Suprapubic skin (tissue), 4 donors: ENCODE measurements around the gene EML1. TPM values are rescaled to one million over a fixed set of nuclear protein-coding genes. Genes with fewer than 3 reads are reported as not detected.

ENCODE experiments used
- DNase-seq, 2 donors: peaks; one replicate each; pipeline ENCODE4 v3.0.0-alpha.2; 2019; ENCODE audit warnings: low spot score in 2 of 2
- H3K27ac ChIP-seq: fragments of 200-600 bp; sonication (generic); one replicate; pipeline ENCODE4 v1.5.1; 2019
- H3K27me3 ChIP-seq: fragments of 200-600 bp; sonication (generic); one replicate; pipeline ENCODE4 v1.5.1; 2019
- H3K36me3 ChIP-seq: fragments of 200-600 bp; sonication (generic); one replicate; pipeline ENCODE4 v1.5.1; 2019
- H3K4me1 ChIP-seq: fragments of 200-600 bp; sonication (generic); one replicate; pipeline ENCODE4 v1.5.1; 2019
- H3K4me3 ChIP-seq: fragments of 200-600 bp; sonication (generic); one replicate; pipeline ENCODE4 v1.5.1; 2019; ENCODE audit warnings: mild to moderate bottlenecking
- H3K9me3 ChIP-seq: fragments of 200-600 bp; sonication (generic); one replicate; pipeline ENCODE4 v1.5.1; 2019
- CTCF ChIP-seq, 2 donors: fragments of 200-600 bp in 1 of 2; fragments of 450-650 bp in 1 of 2; sonication (generic) in 1 of 2; IDR thresholded peaks; one replicate each; pipeline ENCODE4 v1.5.1; 2016 to 2019; ENCODE audit warnings: antibody characterized with exemption in 2 of 2, mild to moderate bottlenecking in 1 of 2, moderate library complexity in 1 of 2
- EP300 ChIP-seq: sonication (generic); formaldehyde crosslinking; IDR thresholded peaks from one replicate; pipeline ENCODE4 v1.6.1; 2017; ENCODE audit warnings: antibody characterized with exemption
- POLR2A ChIP-seq, 2 donors: fragments of 450-650 bp; IDR thresholded peaks; one replicate each; pipeline ENCODE4 v1.6.1; 2017; ENCODE audit warnings: antibody characterized with exemption in 2 of 2, mild to moderate bottlenecking in 2 of 2, moderate library complexity in 2 of 2
- POLR2AphosphoS5 ChIP-seq, 3 donors: sonication (generic); formaldehyde crosslinking; IDR thresholded peaks; one replicate each; pipeline ENCODE4 v1.6.1; 2017; ENCODE audit warnings: antibody characterized with exemption in 3 of 3
- WGBS: methylation state at CpG from one replicate; pipeline ENCODE4 v1.1.5; 2018; 5-methylcytosine and 5-hydroxymethylcytosine counted together
- total RNA-seq, 4 donors: library from RNA; depleted of rRNA; stranded (reverse); fragments of >200 nt; gene quantifications; one replicate each; pipeline ENCODE4 v1.1.0, GENCODE V29; 2016

EML1 gene
- total RNA-seq, 4 donors from 2014 or later, result 9.6 to 17.6 (median 15.4) TPM

DNA sequence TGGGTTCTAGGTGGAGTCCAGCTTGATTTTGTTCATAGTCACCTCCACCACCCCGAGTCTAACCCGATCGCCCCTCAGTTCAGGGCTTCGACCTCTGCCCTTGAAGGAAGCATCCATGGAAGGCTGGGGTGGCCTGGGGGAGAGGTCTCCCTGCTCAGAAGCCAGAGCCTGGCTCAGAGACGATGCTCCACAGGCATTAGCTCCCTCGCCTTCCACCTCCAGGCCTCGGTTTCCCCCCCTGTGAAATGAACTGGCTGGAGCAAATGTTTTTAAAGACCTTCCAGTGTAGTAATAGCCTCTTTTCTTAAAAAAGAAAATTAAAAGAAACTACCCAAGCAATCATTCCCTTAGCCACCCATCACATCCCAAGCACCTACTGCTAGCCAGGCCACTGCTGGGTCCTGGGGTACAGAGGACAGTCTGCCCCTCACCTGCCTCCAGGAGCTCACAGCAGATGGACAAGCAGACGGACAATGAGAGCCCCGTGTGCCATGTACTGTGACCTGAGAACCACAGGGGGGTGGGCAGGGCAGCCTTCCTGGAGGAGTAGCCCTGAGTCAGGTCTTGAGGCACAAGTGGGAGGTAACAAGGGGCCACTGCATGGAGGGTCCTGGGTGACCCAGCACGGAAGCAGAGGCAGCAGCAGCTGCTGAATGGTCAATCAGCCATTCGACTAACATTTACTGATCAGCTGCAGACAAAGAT lies 42.3 kb upstream of the EML1 start:
- H3K27me3 ChIP-seq, result peaks cover 19% of the 10 kb centered on the region
- H3K27ac ChIP-seq, result no peak overlapping the region
- no peak for TF ChIP-seq EP300
- no peaks in the 10 kb centered on the region for H3K36me3 ChIP-seq
- H3K9me3 ChIP-seq, result no peaks in the 10 kb centered on the region
- H3K4me3 ChIP-seq, result no peak overlapping the region
- no peak for DNase-seq
- peaks cover 66% of the 10 kb centered on the region for H3K4me1 ChIP-seq
- 91% methylated on average over 9 of the region's 11 CpGs for WGBS

- Histone ChIP-seq H3K4me3 (no peak overlapping the region), H3K27me3 (peaks cover 19% of the 10 kb centered on the region), H3K27ac (no peak overlapping the region), H3K4me1 (peaks cover 66% of the 10 kb centered on the region), H3K9me3 (no peaks in the 10 kb centered on the region), H3K36me3 (no peaks in the 10 kb centered on the region)
- no peak for DNase-seq
- 70% methylated on average over 22 of the region's 25 CpGs for WGBS
- no peak for TF ChIP-seq CTCF (IDR thresholded peaks at IDR 0.05)
- TF ChIP-seq POLR2AphosphoS5 (IDR thresholded peaks at IDR 0.05), result no peak
- TF ChIP-seq POLR2A (IDR thresholded peaks at IDR 0.05), result no peak
- no peak for TF ChIP-seq EP300
These were observed 41.4 kb upstream of the EML1 start for GRCh38 chr14:99751539-99752485.

DNA sequence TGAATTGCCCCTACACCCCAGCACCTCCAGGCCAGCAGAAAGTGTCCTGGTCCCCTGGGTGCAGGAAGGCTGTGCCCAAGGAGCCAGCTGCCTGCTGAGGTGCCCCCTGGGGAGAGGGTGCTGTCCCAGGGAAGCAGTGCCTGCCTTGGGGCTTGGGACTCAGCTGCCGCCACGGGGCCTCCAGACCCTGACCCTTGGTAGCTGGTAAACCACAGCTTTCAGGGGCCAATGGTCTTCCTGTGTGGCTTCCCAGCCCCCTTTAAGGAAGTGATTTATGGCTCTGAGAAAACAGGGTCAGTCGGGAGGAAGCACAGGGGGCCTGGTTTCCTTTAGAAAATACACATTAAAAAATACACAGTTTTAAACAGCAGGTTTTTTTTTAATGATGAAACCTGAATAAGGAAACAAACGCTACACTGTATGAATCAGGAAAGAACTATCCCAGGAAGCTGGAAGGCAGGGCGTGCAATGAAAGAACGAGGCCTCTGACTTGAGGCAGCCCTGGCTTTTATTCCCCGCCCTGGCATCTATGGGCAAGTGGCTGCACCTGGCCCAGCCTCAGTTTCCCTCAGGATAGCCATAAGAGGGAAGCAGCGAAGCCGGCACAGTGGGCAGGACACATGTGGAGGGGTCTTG lies 40.6 kb upstream of the EML1 start:
- H3K27me3 ChIP-seq, result peaks cover 19% of the 10 kb centered on the region
- no peak overlapping the region for H3K4me3 ChIP-seq
- TF ChIP-seq POLR2AphosphoS5 (IDR thresholded peaks at IDR 0.05) (no peak), EP300 (no peak), CTCF (IDR thresholded peaks at IDR 0.05) (no peak), POLR2A (IDR thresholded peaks at IDR 0.05) (no peak)
- no peak overlapping the region for H3K27ac ChIP-seq
- WGBS, result 25% methylated on average over 9 of the region's 9 CpGs
- no peaks in the 10 kb centered on the region for H3K36me3 ChIP-seq
- H3K9me3 ChIP-seq, result no peaks in the 10 kb centered on the region
- peaks cover 66% of the 10 kb centered on the region for H3K4me1 ChIP-seq
- DNase-seq, result no peak

DNA sequence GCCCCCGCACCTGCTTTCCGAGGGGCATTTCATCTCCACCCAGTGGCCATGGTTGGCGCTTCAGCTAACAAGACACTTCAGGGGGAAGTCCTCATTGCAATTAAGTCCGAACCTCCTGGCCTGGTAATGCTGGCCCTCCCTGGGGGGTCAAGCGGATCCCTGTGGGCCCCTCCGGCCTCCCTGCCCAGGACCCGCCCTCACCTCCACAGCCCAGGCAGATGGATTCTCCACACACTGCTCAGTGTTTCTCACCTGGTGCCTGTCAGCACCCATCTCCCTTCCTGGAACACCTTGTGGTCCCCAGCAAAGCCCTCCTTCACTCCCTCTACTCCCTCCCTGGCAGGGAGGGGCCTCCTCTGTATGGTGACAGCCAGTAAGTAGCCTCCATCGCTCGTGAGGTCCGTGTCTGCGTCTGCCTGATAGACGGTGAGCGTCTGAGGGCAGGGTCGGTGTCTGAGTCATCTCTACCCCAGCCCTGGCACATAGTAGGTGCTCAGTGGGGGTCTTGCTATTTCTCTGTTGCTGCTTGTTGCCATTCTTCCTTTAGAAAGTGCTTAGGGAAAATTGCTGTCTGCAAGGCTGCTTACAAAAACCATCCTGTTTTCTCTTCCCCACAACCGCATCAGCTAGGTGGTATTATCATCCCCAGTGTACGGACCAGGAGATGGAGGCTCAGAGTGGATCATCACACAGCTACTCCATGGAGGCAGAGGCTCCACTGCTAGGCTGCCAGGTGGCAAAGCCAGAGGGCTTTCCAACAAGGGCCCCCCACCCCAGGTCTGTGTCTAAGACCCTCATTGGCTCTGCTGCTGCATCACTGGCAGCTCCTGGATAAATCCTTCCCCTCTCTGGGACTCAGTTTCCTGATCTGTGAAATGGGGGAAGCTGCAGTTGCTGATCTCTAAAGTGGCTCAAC lies 39.7 kb upstream of the EML1 start:
- Histone ChIP-seq H3K27me3 (peaks cover 19% of the 10 kb centered on the region), H3K9me3 (no peaks in the 10 kb centered on the region), H3K36me3 (no peaks in the 10 kb centered on the region), H3K4me3 (no peak overlapping the region), H3K27ac (no peak overlapping the region), H3K4me1 (peaks cover 68% of the 10 kb centered on the region)
- no peak for DNase-seq
- TF ChIP-seq EP300 (no peak), CTCF (IDR thresholded peaks at IDR 0.05) (no peak), POLR2AphosphoS5 (IDR thresholded peaks at IDR 0.05) (no peak), POLR2A (IDR thresholded peaks at IDR 0.05) (no peak)
- 64% methylated on average over 6 of the region's 16 CpGs for WGBS
